Caco-2 (cell line): Measurements from ENCODE around the gene ACP6. TPM values are rescaled to one million over a fixed set of nuclear protein-coding genes. Genes with fewer than 3 reads are reported as not detected.

Source experiments
- BruUV-seq: library from RNA; stranded (reverse); fragments of 400-500 nt; replicated peaks from 2 replicates; lab custom pipeline; 2021; lab: Mats Ljungman, UMichigan
- CTCF ChIA-PET: fragments of 300-600 bp; sonication (Branson Sonifier 250); formaldehyde crosslinking; loops from one replicate; lab custom pipeline; 2022; ENCODE audit warnings: antibody characterized with exemption; lab: Charles Lee
- POLR2A ChIA-PET: fragments of 300-600 bp; sonication (Branson Sonifier 250); formaldehyde crosslinking; loops from one replicate; lab custom pipeline; 2022; ENCODE audit warnings: antibody characterized with exemption; lab: Charles Lee
- DNase-seq, 2 experiments: peaks; one replicate each; pipeline versions ENCODE4 v3.0.0 to v3.0.0-alpha.2; 2020 to 2022
- H3K27me3 ChIP-seq: replicated peaks from 2 replicates; pipeline ENCODE4 v1.6.0; 2011; ENCODE audit warnings: low read length; ENCODE audit not compliant: control insufficient read depth, insufficient read depth
- H3K36me3 ChIP-seq: 2 replicates; pipeline ENCODE4 v1.5.1; 2011; ENCODE audit warnings: low read length; ENCODE audit not compliant: control insufficient read depth, insufficient read depth
- H3K4me1 ChIP-seq: fragments of 250-450 bp; sonication (Bioruptor Pico); 2 replicates; pipeline ENCODE4 v1.5.1; 2020; ENCODE audit warnings: mild to moderate bottlenecking
- H3K4me3 ChIP-seq: 2 replicates; pipeline ENCODE4 v1.5.1; 2011; ENCODE audit warnings: low read depth, mild to moderate bottlenecking, control low read depth, low read length
- H3K9me3 ChIP-seq: fragments of 250-450 bp; sonication (Bioruptor Pico); 2 replicates; pipeline ENCODE4 v1.5.1; 2020; ENCODE audit warnings: mild to moderate bottlenecking, moderate library complexity
- H3K27ac Mint-ChIP-seq: one replicate; pipeline ENCODE4 v1.8.0; 2022; ENCODE audit warnings: mixed read lengths; ENCODE audit not compliant: unreplicated experiment
- H3K27me3 Mint-ChIP-seq: one replicate; pipeline ENCODE4 v1.8.0; 2022; ENCODE audit warnings: mixed read lengths; ENCODE audit not compliant: insufficient read depth, unreplicated experiment
- H3K36me3 Mint-ChIP-seq: one replicate; pipeline ENCODE4 v1.8.0; 2022; ENCODE audit warnings: mild to moderate bottlenecking, mixed read lengths; ENCODE audit not compliant: insufficient read depth, unreplicated experiment
- H3K4me1 Mint-ChIP-seq: one replicate; pipeline ENCODE4 v1.8.0; 2022; ENCODE audit warnings: low read depth, mixed read lengths; ENCODE audit not compliant: unreplicated experiment
- H3K4me3 Mint-ChIP-seq: one replicate; pipeline ENCODE4 v1.8.0; 2022; ENCODE audit warnings: mild to moderate bottlenecking, moderate library complexity, mixed read lengths; ENCODE audit not compliant: unreplicated experiment
- H3K9me3 Mint-ChIP-seq: one replicate; pipeline ENCODE4 v1.8.0; 2022; ENCODE audit warnings: mixed read lengths; ENCODE audit not compliant: unreplicated experiment
- CTCF ChIP-seq, 2 experiments: fragments of 200-600 bp in 1 of 2; IDR thresholded peaks; 1 replicate in 1 of 2; 2 replicates in 1 of 2; pipeline versions ENCODE4 v1.5.1 to v1.8.0; 2011 to 2022; ENCODE audit warnings: antibody characterized with exemption in 1 of 2, control low read depth in 1 of 2, inconsistent platforms in 1 of 2, low read depth in 1 of 2, low read length in 1 of 2, mild to moderate bottlenecking in 1 of 2, moderate library complexity in 1 of 2; ENCODE audit not compliant: insufficient read depth in 1 of 2, severe bottlenecking in 1 of 2, unreplicated experiment in 1 of 2
- intact Hi-C: fragments of 100-400 bp; cut with micrococcal nuclease; formaldehyde crosslinking; loops from one replicate; pipeline ENCODE4 v1.10.0; 2022; ENCODE audit not compliant: unreplicated experiment
- total RNA-seq: library from RNA; stranded (reverse); gene quantifications from 2 replicates; pipeline ENCODE4 v1.2.3, GENCODE V29; 2022

Gene ACP6
- total RNA-seq, 1 experiment from 2014 or later, result 24.6 TPM

- no peaks in the 10 kb centered on the region for H3K9me3 ChIP-seq
- ChIA-PET CTCF (interaction anchor here (0.6 to 1.2 kb wide), 9 partner anchors 13 to 260 kb away, joined by 3 to 14 read pairs (median 7); partner anchors contain the start of genes ACP6 and BCL9), POLR2A (interaction anchor here (0.6 to 1.5 kb wide), 7 partner anchors 13 to 1892 kb away, joined by 3 to 32 read pairs (median 5); partner anchors contain the start of genes BCL9 and PDZK1)
- no peaks in the 10 kb centered on the region for H3K9me3 Mint-ChIP-seq
- H3K27me3 Mint-ChIP-seq, result no peaks in the 10 kb centered on the region
- DNase-seq, result peak in 1 of 2 experiments; percentile 39
- intact Hi-C loops, result loop anchor here (1.0 to 5.0 kb wide), 4 partner anchors 18 to 426 kb away; partner anchors contain the start of gene PRKAB2
- peak overlapping the region; percentile 68 for H3K4me3 ChIP-seq
- H3K4me1 ChIP-seq, result peaks cover 13% of the 10 kb centered on the region
- no peaks in the 10 kb centered on the region for H3K27me3 ChIP-seq
- peak overlapping the region; percentile 57 for H3K27ac Mint-ChIP-seq
- TF ChIP-seq CTCF (IDR thresholded peaks at IDR 0.05; ENCODE audit: insufficient read depth in 1 of 2, low read depth in 1 of 2, low read length in 1 of 2, severe bottlenecking in 1 of 2, unreplicated experiment in 1 of 2), result no peak
- peaks cover 8% of the 10 kb centered on the region for H3K36me3 Mint-ChIP-seq
- peak overlapping the region; percentile 78 for H3K4me3 Mint-ChIP-seq
- peaks cover 15% of the 10 kb centered on the region for H3K4me1 Mint-ChIP-seq
- BruUV-seq, result TSS peak; percentile 82
- no peaks in the 10 kb centered on the region for H3K36me3 ChIP-seq
These were observed 71.5 kb downstream of the ACP6 start for GRCh38 chr1:147598621-147599361.

- no peak for TF ChIP-seq CTCF (IDR thresholded peaks at IDR 0.05; ENCODE audit: insufficient read depth in 1 of 2, low read depth in 1 of 2, low read length in 1 of 2, severe bottlenecking in 1 of 2, unreplicated experiment in 1 of 2)
- no peaks in the 10 kb centered on the region for H3K27me3 Mint-ChIP-seq
- DNase-seq, result no peak
- H3K36me3 Mint-ChIP-seq, result peaks cover 8% of the 10 kb centered on the region
- ChIA-PET POLR2A (no interaction called here), CTCF (no interaction called here)
- H3K27ac Mint-ChIP-seq, result no peak overlapping the region
- peaks cover 5% of the 10 kb centered on the region; the same call in 1 of the 2 replicates for H3K9me3 ChIP-seq
- no peak overlapping the region for H3K4me3 ChIP-seq
- H3K4me1 Mint-ChIP-seq, result peaks cover 15% of the 10 kb centered on the region
- no peaks in the 10 kb centered on the region for H3K36me3 ChIP-seq
- no peak overlapping the region for H3K4me3 Mint-ChIP-seq
- intact Hi-C loops, result loop anchor here (5.0 kb wide), 1 partner anchor 425 kb away; the partner anchor contains the start of gene PRKAB2
- no peaks in the 10 kb centered on the region for H3K27me3 ChIP-seq
- peaks cover 13% of the 10 kb centered on the region for H3K4me1 ChIP-seq
- BruUV-seq, result no TSS peak
- H3K9me3 Mint-ChIP-seq, result no peaks in the 10 kb centered on the region
These were observed 73.3 kb downstream of the ACP6 start for GRCh38 chr1:147597010-147597409.

Other genes starting within 250 kb of the ACP6 start
- gene BCL9, start 129.0 kb downstream of the ACP6 start, total RNA-seq, result 18.0 and 18.4 TPM in 2 replicates
- gene GJA5, start 90.1 kb upstream of the ACP6 start, total RNA-seq, result 0.51 and 0.75 TPM in 2 replicates
- not detected in 2 replicates for gene GJA8, start 232.3 kb upstream of the ACP6 start, total RNA-seq